LNCaP clone FGC (cell line): ENCODE results near the gene TMEM256.

Source experiments
- DNase-seq: peaks from one replicate; pipeline ENCODE4 v3.0.0-alpha.2; 2011; ENCODE audit warnings: low read depth
- H3K4me3 ChIP-seq: 2 replicates; pipeline ENCODE4 v1.5.1; 2011; ENCODE audit warnings: mild to moderate bottlenecking, low read depth, low read length, control low read depth
- CTCF ChIP-seq: IDR thresholded peaks from 2 replicates; pipeline ENCODE4 v1.5.1; 2012; ENCODE audit warnings: mild to moderate bottlenecking; ENCODE audit not compliant: control insufficient read depth, insufficient read depth; ENCODE audit errors: extremely low read depth

The TMEM256 gene

GRCh38 chr17:7357381-7357780 is 46.5 kb downstream of the TMEM256 start:
- TF ChIP-seq CTCF = no peak
- DNase-seq = no peak

GRCh38 chr17:7356756-7357155 is 47.1 kb downstream of the TMEM256 start:
- H3K4me3 ChIP-seq = no peak overlapping the region
- DNase-seq = no peak
- no peak for TF ChIP-seq CTCF

More at GRCh38 chr17:7357381-7357780, 46.5 kb downstream of the TMEM256 start:
- H3K4me3 ChIP-seq = no peak overlapping the region

- DNase-seq = peak; percentile 27
- H3K4me3 ChIP-seq = no peak overlapping the region
- peak; percentile 86 for TF ChIP-seq CTCF
Observed at GRCh38 chr17:7356072-7356549, 47.8 kb downstream of the TMEM256 start.

- H3K4me3 ChIP-seq = no peak overlapping the region
- no peak for DNase-seq
- TF ChIP-seq CTCF = no peak
Observed at GRCh38 chr17:7355573-7355972, 48.3 kb downstream of the TMEM256 start.

- TF ChIP-seq CTCF = no peak
- no peak for DNase-seq
- H3K4me3 ChIP-seq = no peak within 1 kb of the TSS
Observed at GRCh38 chr17:7355053-7355452, 48.8 kb downstream of the TMEM256 start, which contains the start of gene TMEM95. Gene TMEM95 (plus strand): TSS chr17:7355156. CDS start chr17:7355205, 49 bp downstream.

GRCh38 chr17:7354262-7354843 is 49.5 kb downstream of the TMEM256 start:
- no peak for TF ChIP-seq CTCF
- no peak for DNase-seq
- no peak overlapping the region for H3K4me3 ChIP-seq
